Measurements from ENCODE around the gene PDS5B. TPM values are rescaled to one million over a fixed set of nuclear protein-coding genes. Genes with fewer than 3 reads are reported as not detected.

The PDS5B gene
- total and polyA plus RNA-seq, 9 of the 15 experiments (the other 6 are each of a cell fraction or from before 2014, with no cell fraction given) = 6.2 to 23.7 (median 13.1) TPM

GRCh38 chr13:32586080-32586900 is at the start of gene PDS5B (continued):
- TF ChIP-seq, protein P1, sequence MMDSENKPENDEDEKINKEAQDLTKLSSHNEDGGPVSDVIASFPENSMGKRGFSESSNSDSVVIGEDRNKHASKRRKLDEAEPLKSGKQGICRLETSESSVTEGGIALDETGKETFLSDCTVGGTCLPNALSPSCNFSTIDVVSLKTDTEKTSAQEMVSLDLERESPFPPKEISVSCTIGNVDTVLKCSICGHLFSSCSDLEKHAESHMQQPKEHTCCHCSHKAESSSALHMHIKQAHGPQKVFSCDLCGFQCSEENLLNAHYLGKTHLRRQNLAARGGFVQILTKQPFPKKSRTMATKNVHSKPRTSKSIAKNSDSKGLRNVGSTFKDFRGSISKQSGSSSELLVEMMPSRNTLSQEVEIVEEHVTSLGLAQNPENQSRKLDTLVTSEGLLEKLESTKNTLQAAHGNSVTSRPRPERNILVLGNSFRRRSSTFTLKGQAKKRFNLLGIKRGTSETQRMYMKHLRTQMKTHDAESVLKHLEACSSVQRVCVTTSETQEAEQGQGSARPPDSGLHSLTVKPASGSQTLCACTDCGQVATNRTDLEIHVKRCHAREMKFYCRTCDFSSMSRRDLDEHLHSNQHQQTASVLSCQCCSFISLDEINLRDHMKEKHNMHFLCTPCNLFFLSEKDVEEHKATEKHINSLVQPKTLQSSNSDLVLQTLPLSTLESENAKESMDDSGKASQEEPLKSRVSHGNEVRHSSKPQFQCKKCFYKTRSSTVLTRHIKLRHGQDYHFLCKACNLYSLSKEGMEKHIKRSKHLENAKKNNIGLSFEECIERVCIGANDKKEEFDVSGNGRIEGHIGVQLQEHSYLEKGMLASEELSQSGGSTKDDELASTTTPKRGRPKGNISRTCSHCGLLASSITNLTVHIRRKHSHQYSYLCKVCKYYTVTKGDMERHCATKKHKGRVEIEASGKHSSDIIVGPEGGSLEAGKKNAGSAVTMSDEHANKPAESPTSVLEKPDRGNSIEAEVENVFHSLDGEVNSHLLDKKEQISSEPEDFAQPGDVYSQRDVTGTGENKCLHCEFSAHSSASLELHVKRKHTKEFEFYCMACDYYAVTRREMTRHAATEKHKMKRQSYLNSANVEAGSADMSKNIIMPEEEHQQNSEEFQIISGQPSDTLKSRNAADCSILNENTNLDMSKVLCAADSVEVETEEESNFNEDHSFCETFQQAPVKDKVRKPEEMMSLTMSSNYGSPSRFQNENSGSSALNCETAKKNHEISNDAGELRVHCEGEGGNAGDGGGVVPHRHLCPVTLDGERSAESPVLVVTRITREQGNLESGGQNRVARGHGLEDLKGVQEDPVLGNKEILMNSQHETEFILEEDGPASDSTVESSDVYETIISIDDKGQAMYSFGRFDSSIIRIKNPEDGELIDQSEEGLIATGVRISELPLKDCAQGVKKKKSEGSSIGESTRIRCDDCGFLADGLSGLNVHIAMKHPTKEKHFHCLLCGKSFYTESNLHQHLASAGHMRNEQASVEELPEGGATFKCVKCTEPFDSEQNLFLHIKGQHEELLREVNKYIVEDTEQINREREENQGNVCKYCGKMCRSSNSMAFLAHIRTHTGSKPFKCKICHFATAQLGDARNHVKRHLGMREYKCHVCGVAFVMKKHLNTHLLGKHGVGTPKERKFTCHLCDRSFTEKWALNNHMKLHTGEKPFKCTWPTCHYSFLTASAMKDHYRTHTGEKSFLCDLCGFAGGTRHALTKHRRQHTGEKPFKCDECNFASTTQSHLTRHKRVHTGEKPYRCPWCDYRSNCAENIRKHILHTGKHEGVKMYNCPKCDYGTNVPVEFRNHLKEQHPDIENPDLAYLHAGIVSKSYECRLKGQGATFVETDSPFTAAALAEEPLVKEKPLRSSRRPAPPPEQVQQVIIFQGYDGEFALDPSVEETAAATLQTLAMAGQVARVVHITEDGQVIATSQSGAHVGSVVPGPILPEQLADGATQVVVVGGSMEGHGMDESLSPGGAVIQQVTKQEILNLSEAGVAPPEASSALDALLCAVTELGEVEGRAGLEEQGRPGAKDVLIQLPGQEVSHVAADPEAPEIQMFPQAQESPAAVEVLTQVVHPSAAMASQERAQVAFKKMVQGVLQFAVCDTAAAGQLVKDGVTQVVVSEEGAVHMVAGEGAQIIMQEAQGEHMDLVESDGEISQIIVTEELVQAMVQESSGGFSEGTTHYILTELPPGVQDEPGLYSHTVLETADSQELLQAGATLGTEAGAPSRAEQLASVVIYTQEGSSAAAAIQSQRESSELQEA (IDR thresholded peaks at IDR 0.05; ENCODE audit: low read depth) = no peak
- TF ChIP-seq CTCF (IDR thresholded peaks at IDR 0.05 in 2 of 3, conservative IDR thresholded peaks at IDR 0.05 in 1 of 3; ENCODE audit: insufficient read depth in 2 of 3, low read depth in 1 of 3, low read length in 3 of 3) (peak; percentile 49 to 84 (median 76)), CREM (IDR thresholded peaks at IDR 0.05; ENCODE audit: low read depth) (peak; percentile 65), EWSR1 (IDR thresholded peaks at IDR 0.05; ENCODE audit: borderline replicate concordance, low read depth, partially characterized antibody) (no peak), NEUROD1 (IDR thresholded peaks at IDR 0.05; ENCODE audit: borderline replicate concordance, low read depth, low read length, partially characterized antibody) (no peak), DNMT1 (IDR thresholded peaks at IDR 0.05) (no peak), TSHZ1 (CRISPR knock-in tag; IDR thresholded peaks at IDR 0.05) (no peak), SUPT5H (IDR thresholded peaks at IDR 0.05) (peak; percentile 70), RB1 (IDR thresholded peaks at IDR 0.05; ENCODE audit: low read depth) (peak; percentile 97), HDAC2 (IDR thresholded peaks at IDR 0.05) (no peak), STAG1 (CRISPR knock-in tag; IDR thresholded peaks at IDR 0.05; ENCODE audit: borderline replicate concordance) (peak; percentile 53; the same call in 1 of the 2 replicates), L3MBTL2 (IDR thresholded peaks at IDR 0.05) (peak; percentile 49)
